ENCODE data around the gene SZT2.

SZT2 gene

GRCh38 chr1:43441894-43442637 is 52.4 kb downstream of the SZT2 start:
- no peak for DNase-seq (ENCODE audit: low read depth)

- DNase-seq (ENCODE audit: low read depth) = no peak
These were observed 53.1 kb downstream of the SZT2 start for GRCh38 chr1:43442756-43443155.

GRCh38 chr1:43443197-43443946 is 53.7 kb downstream of the SZT2 start:
- no peak for DNase-seq (ENCODE audit: low read depth)

GRCh38 chr1:43444151-43444828 is 54.6 kb downstream of the SZT2 start:
- DNase-seq (ENCODE audit: low read depth) = no peak

- DNase-seq (ENCODE audit: low read depth) = no peak
These were observed 55.1 kb downstream of the SZT2 start for GRCh38 chr1:43444836-43445235.

GRCh38 chr1:43445606-43446387 is 56.1 kb downstream of the SZT2 start:
- no peak for DNase-seq (ENCODE audit: low read depth)

GRCh38 chr1:43446388-43446740 is 56.7 kb downstream of the SZT2 start:
- no peak for DNase-seq (ENCODE audit: low read depth)

- no peak for DNase-seq (ENCODE audit: low read depth)
These were observed 57.5 kb downstream of the SZT2 start for GRCh38 chr1:43446881-43447835.

GRCh38 chr1:43447891-43448708 is 58.4 kb downstream of the SZT2 start:
- DNase-seq (ENCODE audit: low read depth) = no peak

GRCh38 chr1:43448955-43449707 is 59.4 kb downstream of the SZT2 start:
- no peak for DNase-seq (ENCODE audit: low read depth)

- no peak for DNase-seq (ENCODE audit: low read depth)
These were observed 60.0 kb downstream of the SZT2 start for GRCh38 chr1:43449708-43450069.

GRCh38 chr1:43450251-43450941 is 60.7 kb downstream of the SZT2 start:
- no peak for DNase-seq (ENCODE audit: low read depth)

- DNase-seq (ENCODE audit: low read depth) = no peak
These were observed 61.5 kb downstream of the SZT2 start for GRCh38 chr1:43451157-43451591.

- DNase-seq (ENCODE audit: low read depth) = no peak
These were observed 62.2 kb downstream of the SZT2 start for GRCh38 chr1:43451701-43452532.

GRCh38 chr1:43452789-43453441 is 63.2 kb downstream of the SZT2 start:
- DNase-seq (ENCODE audit: low read depth) = peak; percentile 30

- peak; percentile 69 for DNase-seq (ENCODE audit: low read depth)
These were observed 64.0 kb downstream of the SZT2 start, which contains the start of gene HYI for GRCh38 chr1:43453442-43454269. Gene HYI, minus strand, starts transcription at chr1:43453931. Its CDS starts 138 bp downstream, at chr1:43453793.

Data from fibroblast of the conjunctiva (primary cell).